SK-N-SH (cell line): ENCODE data around the gene KIRREL1. TPM values are rescaled to one million over a fixed set of nuclear protein-coding genes. Genes with fewer than 3 reads are reported as not detected.

Experiments
- CTCF ChIA-PET: fragments of 300-600, 350-600 bp; formaldehyde crosslinking; extraction: SDS; loops from one replicate; lab custom pipeline; 2021; lab: Yijun Ruan, JAX
- POLR2A ChIA-PET: fragments of 350-600 bp; sonication (Branson Sonifier 250); formaldehyde crosslinking; extraction: SDS; loops from one replicate; lab custom pipeline; 2020; ENCODE audit warnings: antibody characterized with exemption, inconsistent platforms; lab: Yijun Ruan, JAX
- DNase-seq: peaks from one replicate; pipeline ENCODE4 v3.0.0; 2012
- H2AFZ ChIP-seq: fragments of 200-600 bp; sonication (generic); 2 replicates; pipeline ENCODE4 v1.8.1; 2016; ENCODE audit warnings: antibody characterized with exemption, mild to moderate bottlenecking, low read depth
- H3F3A ChIP-seq: fragments of 200-600 bp; sonication (generic); replicated peaks from 2 replicates; pipeline ENCODE3; 2016; ENCODE audit warnings: antibody characterized with exemption, mild to moderate bottlenecking; ENCODE audit not compliant: insufficient read depth
- H3K27ac ChIP-seq, 2 experiments: fragments of 200-500 bp in 1 of 2; fragments of 200-600 bp in 1 of 2; sonication (Bioruptor generic) in 1 of 2; sonication (generic), shearing (Covaris generic) in 1 of 2; 2 replicates each; pipeline versions ENCODE4 v1.5.1 to v1.6.1; 2014 to 2016; ENCODE audit warnings: low read depth in 2 of 2, inconsistent platforms in 1 of 2, low read length in 1 of 2, mild to moderate bottlenecking in 1 of 2, mixed read lengths in 1 of 2
- H3K27me3 ChIP-seq: fragments of 200-600 bp; sonication (generic), shearing (Covaris generic); 2 replicates; pipeline ENCODE4 v1.6.1; 2016; ENCODE audit warnings: mixed run types; ENCODE audit not compliant: insufficient read depth
- H3K36me3 ChIP-seq, 2 experiments: fragments of 200-500 bp in 1 of 2; fragments of 200-600 bp in 1 of 2; sonication (Bioruptor generic) in 1 of 2; sonication (generic) in 1 of 2; replicated peaks in 1 of 2; 2 replicates each; pipeline versions ENCODE3 to v1.5.1; 2014 to 2016; ENCODE audit warnings: low read length in 1 of 2, mild to moderate bottlenecking in 1 of 2; ENCODE audit not compliant: insufficient read depth in 2 of 2, control insufficient read depth in 1 of 2
- H3K4me1 ChIP-seq, 2 experiments: fragments of 200-500 bp in 1 of 2; fragments of 200-600 bp in 1 of 2; sonication (Bioruptor generic) in 1 of 2; sonication (generic), shearing (Covaris generic) in 1 of 2; 2 replicates each; pipeline versions ENCODE4 v1.5.1 to v1.6.1; 2014 to 2016; ENCODE audit warnings: low read depth in 1 of 2, low read length in 1 of 2, mixed run types in 1 of 2; ENCODE audit not compliant: insufficient read depth in 2 of 2, control insufficient read depth in 1 of 2
- H3K4me2 ChIP-seq: fragments of 200-600 bp; sonication (generic), shearing (Covaris generic); 2 replicates; pipeline ENCODE4 v1.6.1; 2017; ENCODE audit warnings: mixed run types
- H3K4me3 ChIP-seq, 2 experiments: fragments of 200-500 bp in 1 of 2; fragments of 200-600 bp in 1 of 2; sonication (Bioruptor generic) in 1 of 2; sonication (generic), shearing (Covaris generic) in 1 of 2; 2 replicates each; pipeline versions ENCODE4 v1.5.1 to v1.8.1; 2014 to 2016; ENCODE audit warnings: low read depth in 2 of 2, inconsistent platforms in 1 of 2, low read length in 1 of 2, mild to moderate bottlenecking in 1 of 2, mixed read lengths in 1 of 2, moderate library complexity in 1 of 2
- H3K79me2 ChIP-seq: fragments of 200-600 bp; sonication (generic); 2 replicates; pipeline ENCODE4 v1.8.1; 2017; ENCODE audit warnings: mild to moderate bottlenecking; ENCODE audit not compliant: insufficient read depth
- H3K9ac ChIP-seq: fragments of 200-600 bp; sonication (generic); 2 replicates; pipeline ENCODE4 v1.6.1; 2017; ENCODE audit warnings: mixed run types
- H3K9me2 ChIP-seq: fragments of 200-600 bp; sonication (generic); 2 replicates; pipeline ENCODE4 v1.6.1; 2017; ENCODE audit warnings: mixed run types
- H3K9me3 ChIP-seq: fragments of 200-600 bp; sonication (generic); 2 replicates; pipeline ENCODE4 v1.6.1; 2017; ENCODE audit warnings: mixed run types, mild to moderate bottlenecking, moderate library complexity
- H4K20me1 ChIP-seq: fragments of 200-600 bp; sonication (generic); 2 replicates; pipeline ENCODE4 v1.6.1; 2017; ENCODE audit warnings: mild to moderate bottlenecking, mixed run types; ENCODE audit not compliant: insufficient read depth
- ELF1 ChIP-seq: IDR thresholded peaks from 2 replicates; pipeline ENCODE4 v1.4.0; 2012
- FOXJ3 ChIP-seq: sonication (generic); formaldehyde crosslinking; IDR thresholded peaks from 2 replicates; pipeline ENCODE4 v1.5.1; 2020; ENCODE audit warnings: mild to moderate bottlenecking, missing genetic modification reagents
- FOXM1 ChIP-seq: IDR thresholded peaks from 2 replicates; pipeline ENCODE4 v1.4.0; 2012; ENCODE audit warnings: low read depth, mild to moderate bottlenecking
- MEF2A ChIP-seq: IDR thresholded peaks from 2 replicates; pipeline ENCODE4 v1.4.0; 2012; ENCODE audit warnings: low read depth, borderline replicate concordance
- NFIC ChIP-seq: IDR thresholded peaks from 2 replicates; pipeline ENCODE4 v1.4.0; 2012; ENCODE audit warnings: borderline replicate concordance
- NRF1 ChIP-seq: IDR thresholded peaks from 2 replicates; pipeline ENCODE4 v1.6.1; 2012; ENCODE audit warnings: low read depth, mild to moderate bottlenecking, low read length
- RAD21 ChIP-seq: IDR thresholded peaks from 2 replicates; pipeline ENCODE4 v1.6.1; 2012; ENCODE audit warnings: mild to moderate bottlenecking, low read length
- RXRA ChIP-seq: IDR thresholded peaks from 2 replicates; pipeline ENCODE4 v1.4.0; 2012; ENCODE audit warnings: low read depth, mild to moderate bottlenecking, borderline replicate concordance
- TAF1 ChIP-seq: IDR thresholded peaks from 2 replicates; pipeline ENCODE4 v1.6.1; 2012; ENCODE audit warnings: low read depth, mild to moderate bottlenecking, low read length, moderate library complexity, borderline replicate concordance
- TCF12 ChIP-seq: IDR thresholded peaks from 2 replicates; pipeline ENCODE4 v1.4.0; 2012
- YY1 ChIP-seq: IDR thresholded peaks from 2 replicates; pipeline ENCODE4 v1.4.0; 2012; ENCODE audit warnings: low read depth, mild to moderate bottlenecking
- WGBS: methylation state at CpG from one replicate; pipeline ENCODE4 v1.1.6; 2017; ENCODE audit warnings: low lambda C conversion rate; 5-methylcytosine and 5-hydroxymethylcytosine counted together
- polyA plus RNA-seq, 3 experiments: library from polyadenylated mRNA; depleted of rRNA; stranded (reverse); fragments of >200 nt; gene quantifications; 2 replicates each; pipeline ENCODE4 v1.2.3, GENCODE V29; 2012
- TF ChIP-seq, protein P1 (sequence below): fragments of 200-600 bp; sonication (generic); IDR thresholded peaks from 2 replicates; pipeline ENCODE4 v1.6.1; 2017; ENCODE audit warnings: antibody characterized with exemption, mild to moderate bottlenecking, moderate library complexity
- TF ChIP-seq, protein P2 (sequence below): IDR thresholded peaks from 2 replicates; pipeline ENCODE4 v1.4.0; 2012; ENCODE audit warnings: low read depth, borderline replicate concordance
- TF ChIP-seq, protein P3 (sequence below): IDR thresholded peaks from 2 replicates; pipeline ENCODE4; 2012
- TF ChIP-seq, protein P4 (sequence below): fragments of 150-350 bp; IDR thresholded peaks from 2 replicates; pipeline ENCODE4 v1.6.1; 2017; ENCODE audit warnings: antibody characterized with exemption, low read length, low read depth, borderline replicate concordance

Gene KIRREL1
- polyA plus RNA-seq, 1 of the 3 experiments (the other 2 are of a cell fraction), result 47.8 TPM

DNA sequence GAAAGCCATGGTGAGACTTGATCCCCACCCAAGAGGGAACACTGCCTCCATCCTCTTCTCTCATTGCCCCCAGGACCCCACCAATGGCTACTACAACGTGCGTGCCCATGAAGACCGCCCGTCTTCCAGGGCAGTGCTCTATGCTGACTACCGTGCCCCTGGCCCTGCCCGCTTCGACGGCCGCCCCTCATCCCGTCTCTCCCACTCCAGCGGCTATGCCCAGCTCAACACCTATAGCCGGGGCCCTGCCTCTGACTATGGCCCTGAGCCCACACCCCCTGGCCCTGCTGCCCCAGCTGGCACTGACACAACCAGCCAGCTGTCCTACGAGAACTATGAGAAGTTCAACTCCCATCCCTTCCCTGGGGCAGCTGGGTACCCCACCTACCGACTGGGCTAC, 101.1 kb downstream of the KIRREL1 start:
- WGBS, result 77% methylated on average over 13 of the region's 14 CpGs
- POLR2A ChIA-PET, result no interaction called here
- no peaks in the 10 kb centered on the region for H3K27me3 ChIP-seq
- H3K79me2 ChIP-seq, result no peaks in the 10 kb centered on the region
- H3K4me2 ChIP-seq, result no peak overlapping the region
- no peak for DNase-seq
- peaks cover 9% of the 10 kb centered on the region for H3F3A ChIP-seq
- H3K9ac ChIP-seq, result no peak overlapping the region
- H3K36me3 ChIP-seq, result peaks cover 60 to 73% of the 10 kb centered on the region in 2 experiments
- H4K20me1 ChIP-seq, result no peaks in the 10 kb centered on the region; the same call in 1 of the 2 replicates
- TF ChIP-seq TCF12 (no peak), FOXM1 (no peak), TAF1 (no peak), NFIC (no peak), FOXJ3 (CRISPR knock-in tag) (no peak), NRF1 (no peak), ELF1 (no peak), MEF2A (no peak), RAD21 (no peak), YY1 (no peak), RXRA (no peak)
- TF ChIP-seq, protein P1, sequence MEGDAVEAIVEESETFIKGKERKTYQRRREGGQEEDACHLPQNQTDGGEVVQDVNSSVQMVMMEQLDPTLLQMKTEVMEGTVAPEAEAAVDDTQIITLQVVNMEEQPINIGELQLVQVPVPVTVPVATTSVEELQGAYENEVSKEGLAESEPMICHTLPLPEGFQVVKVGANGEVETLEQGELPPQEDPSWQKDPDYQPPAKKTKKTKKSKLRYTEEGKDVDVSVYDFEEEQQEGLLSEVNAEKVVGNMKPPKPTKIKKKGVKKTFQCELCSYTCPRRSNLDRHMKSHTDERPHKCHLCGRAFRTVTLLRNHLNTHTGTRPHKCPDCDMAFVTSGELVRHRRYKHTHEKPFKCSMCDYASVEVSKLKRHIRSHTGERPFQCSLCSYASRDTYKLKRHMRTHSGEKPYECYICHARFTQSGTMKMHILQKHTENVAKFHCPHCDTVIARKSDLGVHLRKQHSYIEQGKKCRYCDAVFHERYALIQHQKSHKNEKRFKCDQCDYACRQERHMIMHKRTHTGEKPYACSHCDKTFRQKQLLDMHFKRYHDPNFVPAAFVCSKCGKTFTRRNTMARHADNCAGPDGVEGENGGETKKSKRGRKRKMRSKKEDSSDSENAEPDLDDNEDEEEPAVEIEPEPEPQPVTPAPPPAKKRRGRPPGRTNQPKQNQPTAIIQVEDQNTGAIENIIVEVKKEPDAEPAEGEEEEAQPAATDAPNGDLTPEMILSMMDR, result no peak
- TF ChIP-seq, protein P2, sequence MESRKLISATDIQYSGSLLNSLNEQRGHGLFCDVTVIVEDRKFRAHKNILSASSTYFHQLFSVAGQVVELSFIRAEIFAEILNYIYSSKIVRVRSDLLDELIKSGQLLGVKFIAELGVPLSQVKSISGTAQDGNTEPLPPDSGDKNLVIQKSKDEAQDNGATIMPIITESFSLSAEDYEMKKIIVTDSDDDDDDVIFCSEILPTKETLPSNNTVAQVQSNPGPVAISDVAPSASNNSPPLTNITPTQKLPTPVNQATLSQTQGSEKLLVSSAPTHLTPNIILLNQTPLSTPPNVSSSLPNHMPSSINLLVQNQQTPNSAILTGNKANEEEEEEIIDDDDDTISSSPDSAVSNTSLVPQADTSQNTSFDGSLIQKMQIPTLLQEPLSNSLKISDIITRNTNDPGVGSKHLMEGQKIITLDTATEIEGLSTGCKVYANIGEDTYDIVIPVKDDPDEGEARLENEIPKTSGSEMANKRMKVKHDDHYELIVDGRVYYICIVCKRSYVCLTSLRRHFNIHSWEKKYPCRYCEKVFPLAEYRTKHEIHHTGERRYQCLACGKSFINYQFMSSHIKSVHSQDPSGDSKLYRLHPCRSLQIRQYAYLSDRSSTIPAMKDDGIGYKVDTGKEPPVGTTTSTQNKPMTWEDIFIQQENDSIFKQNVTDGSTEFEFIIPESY, result no peak
- TF ChIP-seq, protein P3, sequence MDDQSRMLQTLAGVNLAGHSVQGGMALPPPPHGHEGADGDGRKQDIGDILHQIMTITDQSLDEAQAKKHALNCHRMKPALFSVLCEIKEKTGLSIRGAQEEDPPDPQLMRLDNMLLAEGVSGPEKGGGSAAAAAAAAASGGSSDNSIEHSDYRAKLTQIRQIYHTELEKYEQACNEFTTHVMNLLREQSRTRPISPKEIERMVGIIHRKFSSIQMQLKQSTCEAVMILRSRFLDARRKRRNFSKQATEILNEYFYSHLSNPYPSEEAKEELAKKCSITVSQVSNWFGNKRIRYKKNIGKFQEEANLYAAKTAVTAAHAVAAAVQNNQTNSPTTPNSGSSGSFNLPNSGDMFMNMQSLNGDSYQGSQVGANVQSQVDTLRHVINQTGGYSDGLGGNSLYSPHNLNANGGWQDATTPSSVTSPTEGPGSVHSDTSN, result no peak
- TF ChIP-seq, protein P4, sequence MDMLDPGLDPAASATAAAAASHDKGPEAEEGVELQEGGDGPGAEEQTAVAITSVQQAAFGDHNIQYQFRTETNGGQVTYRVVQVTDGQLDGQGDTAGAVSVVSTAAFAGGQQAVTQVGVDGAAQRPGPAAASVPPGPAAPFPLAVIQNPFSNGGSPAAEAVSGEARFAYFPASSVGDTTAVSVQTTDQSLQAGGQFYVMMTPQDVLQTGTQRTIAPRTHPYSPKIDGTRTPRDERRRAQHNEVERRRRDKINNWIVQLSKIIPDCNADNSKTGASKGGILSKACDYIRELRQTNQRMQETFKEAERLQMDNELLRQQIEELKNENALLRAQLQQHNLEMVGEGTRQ, result no peak
- no peaks in the 10 kb centered on the region for H3K9me3 ChIP-seq
- H3K9me2 ChIP-seq, result no peaks in the 10 kb centered on the region
- no peaks in the 10 kb centered on the region for H3K4me1 ChIP-seq
- no peak overlapping the region for H3K27ac ChIP-seq
- H3K4me3 ChIP-seq, result no peak overlapping the region
- H2AFZ ChIP-seq, result no peak overlapping the region
- CTCF ChIA-PET, result no interaction called here
